K562 (cell line): Measurements from ENCODE around the gene SCARB2. TPM values are rescaled to one million over a fixed set of nuclear protein-coding genes. Genes with fewer than 3 reads are reported as not detected.
A peak's percentile ranks its signal among the peaks of the same experiment; 100 is the strongest.

ENCODE experiments used
- NR2F6 ChIP-seq: fragments of 450-650 bp; formaldehyde crosslinking; IDR thresholded peaks from 2 replicates; pipeline ENCODE4 v1.4.0; 2020; ENCODE audit warnings: mild to moderate bottlenecking
- POLR3G ChIP-seq: IDR thresholded peaks from 2 replicates; pipeline ENCODE4 v1.6.1; 2011; ENCODE audit not compliant: insufficient read length, insufficient replicate concordance; ENCODE audit errors: extremely low read depth
- RFX1 ChIP-seq: fragments of 450-650 bp; IDR thresholded peaks from 2 replicates; pipeline ENCODE4 v1.6.1; 2016; ENCODE audit warnings: mild to moderate bottlenecking, moderate library complexity
- SAFB ChIP-seq: fragments of 200-400 bp; formaldehyde crosslinking; IDR thresholded peaks from 2 replicates; pipeline ENCODE4 v1.6.1; 2017; ENCODE audit warnings: low read depth, low read length, borderline replicate concordance
- SAP30 ChIP-seq: fragments of 200-600 bp; sonication (generic); IDR thresholded peaks from 2 replicates; pipeline ENCODE4 v1.6.1; 2012; ENCODE audit warnings: borderline replicate concordance, low read depth, mild to moderate bottlenecking, moderate library complexity, low read length, control low read depth, inconsistent platforms; ENCODE audit not compliant: insufficient read depth, poor library complexity, severe bottlenecking
- SMARCA4 ChIP-seq: fragments of 450-650 bp; IDR thresholded peaks from 2 replicates; pipeline ENCODE4 v1.6.1; 2016
- ZNF583 ChIP-seq: fragments of 250-450 bp; sonication (Bioruptor Pico); IDR thresholded peaks from 2 replicates; pipeline ENCODE4 v1.4.0; 2020
- ZNF696 ChIP-seq: fragments of 250-450 bp; sonication (Bioruptor Pico); conservative IDR thresholded peaks from 2 replicates; pipeline ENCODE4 v1.4.0; 2020; ENCODE audit warnings: mild to moderate bottlenecking, moderate library complexity
- polyA plus RNA-seq, 8 experiments: library from polyadenylated mRNA; depleted of rRNA in 4 of 8; stranded (reverse) in 5 of 8; unstranded in 3 of 8; fragments of >200 nt; fragmentation: Nextera tagmentation in 2 of 8; fragmentation: Illumina TruSeq in 1 of 8; extraction: Ambion mirVana in 2 of 8; extraction: Trizol in 1 of 8; gene quantifications; 2 replicates each; pipeline versions ENCODE4 v1.2.1 to v1.2.3, GENCODE V29; 2011 to 2014; ENCODE audit warnings: inconsistent platforms in 1 of 8, missing spikeins in 1 of 8
- total RNA-seq, 7 experiments: library from RNA; depleted of rRNA in 6 of 7; stranded (reverse); fragments of >200 nt in 6 of 7; fragmentation: Illumina TruSeq in 2 of 7; extraction: Trizol in 2 of 7; gene quantifications; 2 replicates each; pipeline versions ENCODE4 v1.2.1 to v1.2.3, GENCODE V29; 2011 to 2021; ENCODE audit warnings: low replicate concordance in 1 of 7
- TF ChIP-seq, protein P1 (sequence below), 2 experiments: fragments of 450-650 bp; IDR thresholded peaks; 2 replicates each; pipeline ENCODE4 v1.6.1; 2018; ENCODE audit warnings: mild to moderate bottlenecking in 2 of 2, low read depth in 1 of 2; ENCODE audit not compliant: partially characterized antibody in 2 of 2
- TF ChIP-seq, protein P2 (sequence below): sonication (generic); IDR thresholded peaks from 2 replicates; pipeline ENCODE4 v1.6.1; 2016
- TF ChIP-seq, protein P3 (sequence below): fragments of 450-650 bp; IDR thresholded peaks from 2 replicates; pipeline ENCODE4 v1.6.1; 2016; ENCODE audit warnings: mild to moderate bottlenecking, moderate library complexity

Gene SCARB2
- total and polyA plus RNA-seq, 9 of the 15 experiments (the other 6 are each of a cell fraction or from before 2014, with no cell fraction given), result 6.1 to 25.8 (median 17.8) TPM

DNA sequence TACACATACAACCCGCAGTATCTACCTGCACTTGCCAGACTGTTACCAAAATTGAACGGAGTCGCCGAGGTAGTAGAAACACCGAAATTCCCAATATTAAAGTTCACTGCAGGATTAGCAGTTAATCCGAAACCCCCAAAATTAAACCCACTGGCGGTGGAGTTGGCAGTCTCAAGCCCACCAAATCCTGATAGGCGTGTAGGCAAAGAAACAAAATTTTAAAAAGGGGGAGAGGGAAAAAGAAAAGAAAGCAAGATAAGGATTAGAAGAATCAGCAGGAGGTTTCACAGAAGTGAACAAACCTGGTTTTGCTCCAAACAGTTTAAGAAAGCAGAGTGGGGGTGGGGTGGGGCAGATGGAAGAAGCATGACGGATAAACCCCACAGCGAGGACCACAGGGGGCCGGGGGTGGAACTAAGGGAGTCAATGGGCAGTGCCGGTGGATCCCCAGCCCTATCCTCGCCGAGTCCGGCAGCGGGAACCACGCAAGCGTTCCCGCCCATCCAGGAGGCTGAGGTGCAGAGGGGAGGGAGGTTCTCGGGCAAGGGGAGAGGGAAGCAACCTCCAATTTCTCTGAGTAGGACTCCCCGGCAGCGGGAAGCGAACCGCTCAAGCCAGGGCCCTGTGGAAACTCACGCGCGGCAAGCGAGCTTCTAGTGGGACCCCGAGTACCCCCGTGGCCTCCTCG, 66.0 kb downstream of the SCARB2 start (continued):
- TF ChIP-seq, protein P1, sequence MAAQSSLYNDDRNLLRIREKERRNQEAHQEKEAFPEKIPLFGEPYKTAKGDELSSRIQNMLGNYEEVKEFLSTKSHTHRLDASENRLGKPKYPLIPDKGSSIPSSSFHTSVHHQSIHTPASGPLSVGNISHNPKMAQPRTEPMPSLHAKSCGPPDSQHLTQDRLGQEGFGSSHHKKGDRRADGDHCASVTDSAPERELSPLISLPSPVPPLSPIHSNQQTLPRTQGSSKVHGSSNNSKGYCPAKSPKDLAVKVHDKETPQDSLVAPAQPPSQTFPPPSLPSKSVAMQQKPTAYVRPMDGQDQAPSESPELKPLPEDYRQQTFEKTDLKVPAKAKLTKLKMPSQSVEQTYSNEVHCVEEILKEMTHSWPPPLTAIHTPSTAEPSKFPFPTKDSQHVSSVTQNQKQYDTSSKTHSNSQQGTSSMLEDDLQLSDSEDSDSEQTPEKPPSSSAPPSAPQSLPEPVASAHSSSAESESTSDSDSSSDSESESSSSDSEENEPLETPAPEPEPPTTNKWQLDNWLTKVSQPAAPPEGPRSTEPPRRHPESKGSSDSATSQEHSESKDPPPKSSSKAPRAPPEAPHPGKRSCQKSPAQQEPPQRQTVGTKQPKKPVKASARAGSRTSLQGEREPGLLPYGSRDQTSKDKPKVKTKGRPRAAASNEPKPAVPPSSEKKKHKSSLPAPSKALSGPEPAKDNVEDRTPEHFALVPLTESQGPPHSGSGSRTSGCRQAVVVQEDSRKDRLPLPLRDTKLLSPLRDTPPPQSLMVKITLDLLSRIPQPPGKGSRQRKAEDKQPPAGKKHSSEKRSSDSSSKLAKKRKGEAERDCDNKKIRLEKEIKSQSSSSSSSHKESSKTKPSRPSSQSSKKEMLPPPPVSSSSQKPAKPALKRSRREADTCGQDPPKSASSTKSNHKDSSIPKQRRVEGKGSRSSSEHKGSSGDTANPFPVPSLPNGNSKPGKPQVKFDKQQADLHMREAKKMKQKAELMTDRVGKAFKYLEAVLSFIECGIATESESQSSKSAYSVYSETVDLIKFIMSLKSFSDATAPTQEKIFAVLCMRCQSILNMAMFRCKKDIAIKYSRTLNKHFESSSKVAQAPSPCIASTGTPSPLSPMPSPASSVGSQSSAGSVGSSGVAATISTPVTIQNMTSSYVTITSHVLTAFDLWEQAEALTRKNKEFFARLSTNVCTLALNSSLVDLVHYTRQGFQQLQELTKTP (IDR thresholded peaks at IDR 0.05; ENCODE audit: low read depth in 1 of 2, partially characterized antibody in 2 of 2), result no peak
- TF ChIP-seq NR2F6 (CRISPR knock-in tag) (no peak), SAP30 (peak; percentile 9), RFX1 (no peak), POLR3G (no peak), ZNF583 (no peak), SMARCA4 (peak; percentile 50; the same call in 1 of the 2 replicates), ZNF696 (no peak), SAFB (peak; percentile 80; the same call in 1 of the 2 replicates)
- TF ChIP-seq, protein P2, sequence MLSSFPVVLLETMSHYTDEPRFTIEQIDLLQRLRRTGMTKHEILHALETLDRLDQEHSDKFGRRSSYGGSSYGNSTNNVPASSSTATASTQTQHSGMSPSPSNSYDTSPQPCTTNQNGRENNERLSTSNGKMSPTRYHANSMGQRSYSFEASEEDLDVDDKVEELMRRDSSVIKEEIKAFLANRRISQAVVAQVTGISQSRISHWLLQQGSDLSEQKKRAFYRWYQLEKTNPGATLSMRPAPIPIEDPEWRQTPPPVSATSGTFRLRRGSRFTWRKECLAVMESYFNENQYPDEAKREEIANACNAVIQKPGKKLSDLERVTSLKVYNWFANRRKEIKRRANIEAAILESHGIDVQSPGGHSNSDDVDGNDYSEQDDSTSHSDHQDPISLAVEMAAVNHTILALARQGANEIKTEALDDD, result peak; percentile 48
- TF ChIP-seq, protein P3, sequence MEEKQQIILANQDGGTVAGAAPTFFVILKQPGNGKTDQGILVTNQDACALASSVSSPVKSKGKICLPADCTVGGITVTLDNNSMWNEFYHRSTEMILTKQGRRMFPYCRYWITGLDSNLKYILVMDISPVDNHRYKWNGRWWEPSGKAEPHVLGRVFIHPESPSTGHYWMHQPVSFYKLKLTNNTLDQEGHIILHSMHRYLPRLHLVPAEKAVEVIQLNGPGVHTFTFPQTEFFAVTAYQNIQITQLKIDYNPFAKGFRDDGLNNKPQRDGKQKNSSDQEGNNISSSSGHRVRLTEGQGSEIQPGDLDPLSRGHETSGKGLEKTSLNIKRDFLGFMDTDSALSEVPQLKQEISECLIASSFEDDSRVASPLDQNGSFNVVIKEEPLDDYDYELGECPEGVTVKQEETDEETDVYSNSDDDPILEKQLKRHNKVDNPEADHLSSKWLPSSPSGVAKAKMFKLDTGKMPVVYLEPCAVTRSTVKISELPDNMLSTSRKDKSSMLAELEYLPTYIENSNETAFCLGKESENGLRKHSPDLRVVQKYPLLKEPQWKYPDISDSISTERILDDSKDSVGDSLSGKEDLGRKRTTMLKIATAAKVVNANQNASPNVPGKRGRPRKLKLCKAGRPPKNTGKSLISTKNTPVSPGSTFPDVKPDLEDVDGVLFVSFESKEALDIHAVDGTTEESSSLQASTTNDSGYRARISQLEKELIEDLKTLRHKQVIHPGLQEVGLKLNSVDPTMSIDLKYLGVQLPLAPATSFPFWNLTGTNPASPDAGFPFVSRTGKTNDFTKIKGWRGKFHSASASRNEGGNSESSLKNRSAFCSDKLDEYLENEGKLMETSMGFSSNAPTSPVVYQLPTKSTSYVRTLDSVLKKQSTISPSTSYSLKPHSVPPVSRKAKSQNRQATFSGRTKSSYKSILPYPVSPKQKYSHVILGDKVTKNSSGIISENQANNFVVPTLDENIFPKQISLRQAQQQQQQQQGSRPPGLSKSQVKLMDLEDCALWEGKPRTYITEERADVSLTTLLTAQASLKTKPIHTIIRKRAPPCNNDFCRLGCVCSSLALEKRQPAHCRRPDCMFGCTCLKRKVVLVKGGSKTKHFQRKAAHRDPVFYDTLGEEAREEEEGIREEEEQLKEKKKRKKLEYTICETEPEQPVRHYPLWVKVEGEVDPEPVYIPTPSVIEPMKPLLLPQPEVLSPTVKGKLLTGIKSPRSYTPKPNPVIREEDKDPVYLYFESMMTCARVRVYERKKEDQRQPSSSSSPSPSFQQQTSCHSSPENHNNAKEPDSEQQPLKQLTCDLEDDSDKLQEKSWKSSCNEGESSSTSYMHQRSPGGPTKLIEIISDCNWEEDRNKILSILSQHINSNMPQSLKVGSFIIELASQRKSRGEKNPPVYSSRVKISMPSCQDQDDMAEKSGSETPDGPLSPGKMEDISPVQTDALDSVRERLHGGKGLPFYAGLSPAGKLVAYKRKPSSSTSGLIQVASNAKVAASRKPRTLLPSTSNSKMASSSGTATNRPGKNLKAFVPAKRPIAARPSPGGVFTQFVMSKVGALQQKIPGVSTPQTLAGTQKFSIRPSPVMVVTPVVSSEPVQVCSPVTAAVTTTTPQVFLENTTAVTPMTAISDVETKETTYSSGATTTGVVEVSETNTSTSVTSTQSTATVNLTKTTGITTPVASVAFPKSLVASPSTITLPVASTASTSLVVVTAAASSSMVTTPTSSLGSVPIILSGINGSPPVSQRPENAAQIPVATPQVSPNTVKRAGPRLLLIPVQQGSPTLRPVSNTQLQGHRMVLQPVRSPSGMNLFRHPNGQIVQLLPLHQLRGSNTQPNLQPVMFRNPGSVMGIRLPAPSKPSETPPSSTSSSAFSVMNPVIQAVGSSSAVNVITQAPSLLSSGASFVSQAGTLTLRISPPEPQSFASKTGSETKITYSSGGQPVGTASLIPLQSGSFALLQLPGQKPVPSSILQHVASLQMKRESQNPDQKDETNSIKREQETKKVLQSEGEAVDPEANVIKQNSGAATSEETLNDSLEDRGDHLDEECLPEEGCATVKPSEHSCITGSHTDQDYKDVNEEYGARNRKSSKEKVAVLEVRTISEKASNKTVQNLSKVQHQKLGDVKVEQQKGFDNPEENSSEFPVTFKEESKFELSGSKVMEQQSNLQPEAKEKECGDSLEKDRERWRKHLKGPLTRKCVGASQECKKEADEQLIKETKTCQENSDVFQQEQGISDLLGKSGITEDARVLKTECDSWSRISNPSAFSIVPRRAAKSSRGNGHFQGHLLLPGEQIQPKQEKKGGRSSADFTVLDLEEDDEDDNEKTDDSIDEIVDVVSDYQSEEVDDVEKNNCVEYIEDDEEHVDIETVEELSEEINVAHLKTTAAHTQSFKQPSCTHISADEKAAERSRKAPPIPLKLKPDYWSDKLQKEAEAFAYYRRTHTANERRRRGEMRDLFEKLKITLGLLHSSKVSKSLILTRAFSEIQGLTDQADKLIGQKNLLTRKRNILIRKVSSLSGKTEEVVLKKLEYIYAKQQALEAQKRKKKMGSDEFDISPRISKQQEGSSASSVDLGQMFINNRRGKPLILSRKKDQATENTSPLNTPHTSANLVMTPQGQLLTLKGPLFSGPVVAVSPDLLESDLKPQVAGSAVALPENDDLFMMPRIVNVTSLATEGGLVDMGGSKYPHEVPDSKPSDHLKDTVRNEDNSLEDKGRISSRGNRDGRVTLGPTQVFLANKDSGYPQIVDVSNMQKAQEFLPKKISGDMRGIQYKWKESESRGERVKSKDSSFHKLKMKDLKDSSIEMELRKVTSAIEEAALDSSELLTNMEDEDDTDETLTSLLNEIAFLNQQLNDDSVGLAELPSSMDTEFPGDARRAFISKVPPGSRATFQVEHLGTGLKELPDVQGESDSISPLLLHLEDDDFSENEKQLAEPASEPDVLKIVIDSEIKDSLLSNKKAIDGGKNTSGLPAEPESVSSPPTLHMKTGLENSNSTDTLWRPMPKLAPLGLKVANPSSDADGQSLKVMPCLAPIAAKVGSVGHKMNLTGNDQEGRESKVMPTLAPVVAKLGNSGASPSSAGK, result no peak
